ENCODE results near the gene BAZ2B.
"Not testable (repeated sequence)": the region's sequence is repeated elsewhere in the genome, so short reads cannot be mapped to it uniquely, and the experiment has no call there.

The BAZ2B gene

GRCh38 chr2:159539701-159540100 is 76.6 kb downstream of the BAZ2B start:
- no peak for TF ChIP-seq CTCF (IDR thresholded peaks at IDR 0.05; ENCODE audit: control extremely low read depth, extremely low read depth, low read depth, missing control alignments)
- POLR2A ChIA-PET: no interaction called here
- CTCF ChIA-PET: interaction anchor here (1.0 to 1.6 kb wide), 3 partner anchors 10 to 15 kb away, joined by 3 to 6 read pairs (median 4); no protein-coding TSS in a partner anchor
- no peak for DNase-seq (ENCODE audit: extremely low spot score)

DNA sequence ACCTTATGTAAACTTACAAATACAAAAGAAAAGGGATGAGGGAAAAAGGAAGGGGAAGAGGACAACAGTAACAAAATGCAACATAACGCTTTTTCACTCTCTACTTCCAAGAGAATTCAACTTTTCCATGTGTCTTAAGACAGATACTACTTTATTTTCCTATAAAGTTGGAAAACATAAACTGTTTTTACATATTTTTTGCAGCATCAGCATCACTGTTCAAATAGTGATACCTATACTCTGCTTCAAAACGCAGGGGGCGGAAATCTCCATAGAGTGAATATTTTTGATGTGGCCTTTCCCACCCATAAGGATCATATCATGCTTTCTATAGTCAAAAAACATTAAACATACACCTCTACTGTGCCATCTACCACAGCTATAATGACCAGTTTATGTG is 77.5 kb downstream of the BAZ2B start:
- no peak for TF ChIP-seq CTCF (IDR thresholded peaks at IDR 0.05; ENCODE audit: control extremely low read depth, extremely low read depth, low read depth, missing control alignments)
- ChIA-PET CTCF (interaction anchor here (1.6 kb wide), 1 partner anchor 11 kb away, joined by 6 read pairs; no protein-coding TSS in a partner anchor), POLR2A (no interaction called here)
- no peak for DNase-seq (ENCODE audit: extremely low spot score)

- CTCF ChIA-PET: interaction anchor here (1.4 to 2.5 kb wide), 3 partner anchors 10 to 17 kb away, joined by 3 to 7 read pairs (median 3); no protein-coding TSS in a partner anchor
- DNase-seq (ENCODE audit: extremely low spot score); POLR2A ChIA-PET: not testable (repeated sequence)
These were observed 81.1 kb downstream of the BAZ2B start for GRCh38 chr2:159535261-159535660.

GRCh38 chr2:159531475-159531874 is 84.9 kb downstream of the BAZ2B start:
- no peak for DNase-seq (ENCODE audit: extremely low spot score)
- CTCF ChIA-PET: interaction anchor here (0.9 kb wide), 1 partner anchor 13 kb away, joined by 3 read pairs; no protein-coding TSS in a partner anchor
- no peak for TF ChIP-seq CTCF (IDR thresholded peaks at IDR 0.05; ENCODE audit: control extremely low read depth, extremely low read depth, low read depth, missing control alignments)
- POLR2A ChIA-PET: no interaction called here

GRCh38 chr2:159526433-159526832 is 89.9 kb downstream of the BAZ2B start:
- POLR2A ChIA-PET: interaction anchor here (0.6 kb wide), 1 partner anchor 78 kb away, joined by 4 read pairs; no protein-coding TSS in a partner anchor
- CTCF ChIA-PET: interaction anchor here (1.4 to 1.5 kb wide), 2 partner anchors 10 to 14 kb away, joined by 3 to 4 read pairs; no protein-coding TSS in a partner anchor
- TF ChIP-seq CTCF (IDR thresholded peaks at IDR 0.05; ENCODE audit: control extremely low read depth, extremely low read depth, low read depth, missing control alignments): no peak
- no peak for DNase-seq (ENCODE audit: extremely low spot score)

- ChIA-PET CTCF (interaction anchor here (0.6 to 1.4 kb wide), 3 partner anchors 9 to 15 kb away, joined by 3 to 4 read pairs (median 4); no protein-coding TSS in a partner anchor), POLR2A (no interaction called here)
- TF ChIP-seq CTCF (IDR thresholded peaks at IDR 0.05; ENCODE audit: control extremely low read depth, extremely low read depth, low read depth, missing control alignments): no peak
- DNase-seq (ENCODE audit: extremely low spot score): no peak
These were observed 91.3 kb downstream of the BAZ2B start for GRCh38 chr2:159525012-159525411.

DNA sequence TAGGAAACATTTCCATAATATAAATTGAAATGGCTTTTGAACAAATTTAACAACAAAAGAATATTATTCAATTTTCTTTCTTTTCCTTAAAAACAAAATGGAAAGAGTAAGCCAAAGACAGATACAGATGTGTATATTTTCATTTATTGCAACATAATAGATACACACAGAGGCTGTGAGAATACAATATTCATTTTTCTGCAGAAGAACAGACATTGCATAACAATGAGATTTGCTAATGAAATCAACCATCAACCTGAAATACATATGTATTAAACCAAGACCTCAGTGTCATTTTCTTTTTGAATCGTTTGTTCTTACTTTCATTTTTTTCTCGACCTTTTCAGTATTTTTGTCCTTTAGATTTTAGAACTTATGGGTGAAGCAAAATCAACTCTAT is 95.1 kb downstream of the BAZ2B start:
- CTCF ChIA-PET: interaction anchor here (0.7 kb wide), 1 partner anchor 16 kb away, joined by 3 read pairs; no protein-coding TSS in a partner anchor
- TF ChIP-seq CTCF (IDR thresholded peaks at IDR 0.05; ENCODE audit: control extremely low read depth, extremely low read depth, low read depth, missing control alignments): no peak
- DNase-seq (ENCODE audit: extremely low spot score): no peak

More for the DNA sequence above, 95.1 kb downstream of the BAZ2B start:
- POLR2A ChIA-PET: no interaction called here

Measured in GM10248 (cell line).